GOT3 (cell line): ENCODE data around the gene LEMD2.

Experiments
- DNase-seq: peaks from one replicate; lab custom pipeline; 2025; ENCODE audit warnings: mixed read lengths; lab: John Stamatoyannopoulos, UW

Gene LEMD2

GRCh38 chr6:33738153-33738552 lies 50.8 kb downstream of the LEMD2 start:
- no peak for DNase-seq

GRCh38 chr6:33737267-33738026 lies 51.5 kb downstream of the LEMD2 start:
- DNase-seq = no peak

- no peak for DNase-seq
Measured at GRCh38 chr6:33735216-33735615, 53.7 kb downstream of the LEMD2 start.

- DNase-seq = no peak
Measured at GRCh38 chr6:33733709-33734007, 55.3 kb downstream of the LEMD2 start.

GRCh38 chr6:33732817-33733708 lies 55.9 kb downstream of the LEMD2 start:
- DNase-seq = no peak

GRCh38 chr6:33732385-33732784 lies 56.5 kb downstream of the LEMD2 start:
- no peak for DNase-seq

- no peak for DNase-seq
Measured at GRCh38 chr6:33731751-33732282, 57.1 kb downstream of the LEMD2 start.

GRCh38 chr6:33731035-33731434 lies 57.9 kb downstream of the LEMD2 start:
- DNase-seq = no peak

- no peak for DNase-seq
Measured at GRCh38 chr6:33730611-33731010, 58.3 kb downstream of the LEMD2 start.

GRCh38 chr6:33729059-33729458 lies 59.9 kb downstream of the LEMD2 start:
- DNase-seq = no peak

GRCh38 chr6:33728438-33728837 lies 60.5 kb downstream of the LEMD2 start:
- DNase-seq = no peak

- DNase-seq = no peak
Measured at GRCh38 chr6:33727932-33728331, 61.0 kb downstream of the LEMD2 start.

- DNase-seq = no peak
Measured at GRCh38 chr6:33727126-33727525, 61.8 kb downstream of the LEMD2 start.

- DNase-seq = no peak
Measured at GRCh38 chr6:33726696-33727095, 62.2 kb downstream of the LEMD2 start.

GRCh38 chr6:33725891-33726673 lies 62.8 kb downstream of the LEMD2 start:
- DNase-seq = no peak

- no peak for DNase-seq
Measured at GRCh38 chr6:33725222-33725621, 63.7 kb downstream of the LEMD2 start.

- DNase-seq = no peak
Measured at GRCh38 chr6:33724102-33725023, 64.6 kb downstream of the LEMD2 start.

GRCh38 chr6:33723371-33724085 lies 65.4 kb downstream of the LEMD2 start:
- no peak for DNase-seq

- no peak for DNase-seq
Measured at GRCh38 chr6:33722103-33722623, 66.8 kb downstream of the LEMD2 start.

- no peak for DNase-seq
Measured at GRCh38 chr6:33721508-33721907, 67.4 kb downstream of the LEMD2 start.
